ENCODE results near the gene ZSWIM7.
A peak's percentile ranks its signal among the peaks of the same experiment; 100 is the strongest.
"Not testable (repeated sequence)": the region's sequence is repeated elsewhere in the genome, so short reads cannot be mapped to it uniquely, and the experiment has no call there.

Gene ZSWIM7

GRCh38 chr17:15945527-15946191, 53.8 kb downstream of the ZSWIM7 start:
- peak overlapping the region; percentile 73 to 87 for H3K4me3 ChIP-seq (replicated peaks in 1 of 2; ENCODE audit: low read depth in 2 of 2, low read length in 2 of 2)
- TF ChIP-seq CTCF (IDR thresholded peaks at IDR 0.05; ENCODE audit: low read depth, low read length), result no peak
- DNase-seq (ENCODE audit: low read depth in 2 of 2), result peak; percentile 30 to 45

- peak; percentile 16 for TF ChIP-seq CTCF (IDR thresholded peaks at IDR 0.05; ENCODE audit: low read depth, low read length)
- peak; percentile 74 to 87 for DNase-seq (ENCODE audit: low read depth in 2 of 2)
- H3K4me3 ChIP-seq (replicated peaks in 1 of 2; ENCODE audit: low read depth in 2 of 2, low read length in 2 of 2), result peak within 1 kb of the TSS; percentile 73 to 87
Observed at GRCh38 chr17:15944759-15945526, 54.6 kb downstream of the ZSWIM7 start, which contains the start of gene ADORA2B. ADORA2B (plus strand) TSS chr17:15945130; CDS start chr17:15945249, 119 bp downstream.

- peak overlapping the region; percentile 42 to 73 for H3K4me3 ChIP-seq (replicated peaks in 1 of 2; ENCODE audit: low read depth in 2 of 2, low read length in 2 of 2)
- no peak for DNase-seq (ENCODE audit: low read depth in 2 of 2)
- TF ChIP-seq CTCF (IDR thresholded peaks at IDR 0.05; ENCODE audit: low read depth, low read length), result no peak
Observed at GRCh38 chr17:15943971-15944758, 55.3 kb downstream of the ZSWIM7 start.

- TF ChIP-seq CTCF (IDR thresholded peaks at IDR 0.05; ENCODE audit: low read depth, low read length), result no peak
- peak in 1 of 2 donors; percentile 58 for DNase-seq (ENCODE audit: low read depth in 2 of 2)
- H3K4me3 ChIP-seq (replicated peaks in 1 of 2; ENCODE audit: low read depth in 2 of 2, low read length in 2 of 2), result no peak overlapping the region
Observed at GRCh38 chr17:15942207-15942833, 57.2 kb downstream of the ZSWIM7 start.

- peak in 1 of 2 donors; percentile 54 for DNase-seq (ENCODE audit: low read depth in 2 of 2)
- H3K4me3 ChIP-seq (replicated peaks in 1 of 2; ENCODE audit: low read depth in 2 of 2, low read length in 2 of 2), result no peak overlapping the region
- no peak for TF ChIP-seq CTCF (IDR thresholded peaks at IDR 0.05; ENCODE audit: low read depth, low read length)
Observed at GRCh38 chr17:15941781-15942180, 57.7 kb downstream of the ZSWIM7 start.

GRCh38 chr17:15936481-15936880, 63.0 kb downstream of the ZSWIM7 start:
- not testable (repeated sequence) for H3K4me3 ChIP-seq (replicated peaks in 1 of 2; ENCODE audit: low read depth in 2 of 2, low read length in 2 of 2); DNase-seq (ENCODE audit: low read depth in 2 of 2)
